Measurements from ENCODE around the gene GTF3C5.

Gene GTF3C5

DNA sequence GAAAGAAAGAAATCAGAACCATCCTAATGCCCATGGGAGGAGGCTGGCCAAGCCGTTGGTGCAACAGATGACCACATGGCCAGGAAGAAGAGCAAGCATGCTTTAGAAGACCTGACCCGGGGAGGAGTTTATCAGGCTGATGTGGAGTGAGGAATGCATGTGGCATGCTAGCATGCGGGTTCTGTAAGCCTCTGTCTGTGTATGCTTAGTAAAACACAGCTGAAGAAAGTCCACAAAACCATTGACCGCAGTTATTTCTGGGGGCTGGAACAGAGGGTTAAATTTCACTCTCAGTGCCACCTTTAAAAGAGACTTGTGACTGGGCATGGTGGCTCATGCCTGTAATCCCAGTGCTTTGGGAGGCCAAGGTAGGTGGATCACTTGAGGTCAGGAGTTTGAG, 33.2 kb upstream of the GTF3C5 start:
- TF ChIP-seq POLR2AphosphoS5 (IDR thresholded peaks at IDR 0.05; ENCODE audit: low read depth, low read length): no peak
- no peak for TF ChIP-seq FOXP2 (optimal IDR thresholded peaks at IDR 0.05; ENCODE audit: borderline replicate concordance, extremely low read depth, extremely low read length, insufficient read depth)
- TF ChIP-seq REST (IDR thresholded peaks at IDR 0.05; ENCODE audit: insufficient read depth in 1 of 2, low read depth in 2 of 2, low read length in 2 of 2): no peak
- TF ChIP-seq SIN3A (IDR thresholded peaks at IDR 0.05; ENCODE audit: borderline replicate concordance, insufficient read depth, low read length): no peak
- TF ChIP-seq TAF1 (IDR thresholded peaks at IDR 0.05; ENCODE audit: borderline replicate concordance, insufficient read depth, low read length): no peak

GRCh38 chr9:132998831-132999635, 31.8 kb upstream of the GTF3C5 start:
- TF ChIP-seq SIN3A (IDR thresholded peaks at IDR 0.05; ENCODE audit: borderline replicate concordance, insufficient read depth, low read length) (no peak), TAF1 (IDR thresholded peaks at IDR 0.05; ENCODE audit: borderline replicate concordance, insufficient read depth, low read length) (no peak), REST (IDR thresholded peaks at IDR 0.05; ENCODE audit: insufficient read depth in 1 of 2, low read depth in 2 of 2, low read length in 2 of 2) (no peak), POLR2AphosphoS5 (IDR thresholded peaks at IDR 0.05; ENCODE audit: low read depth, low read length) (no peak), FOXP2 (optimal IDR thresholded peaks at IDR 0.05; ENCODE audit: borderline replicate concordance, extremely low read depth, extremely low read length, insufficient read depth) (no peak)

- no peak for TF ChIP-seq TAF1 (IDR thresholded peaks at IDR 0.05; ENCODE audit: borderline replicate concordance, insufficient read depth, low read length)
- TF ChIP-seq FOXP2 (optimal IDR thresholded peaks at IDR 0.05; ENCODE audit: borderline replicate concordance, extremely low read depth, extremely low read length, insufficient read depth): no peak
- TF ChIP-seq REST (IDR thresholded peaks at IDR 0.05; ENCODE audit: insufficient read depth in 1 of 2, low read depth in 2 of 2, low read length in 2 of 2): no peak
- no peak for TF ChIP-seq SIN3A (IDR thresholded peaks at IDR 0.05; ENCODE audit: borderline replicate concordance, insufficient read depth, low read length)
- no peak for TF ChIP-seq POLR2AphosphoS5 (IDR thresholded peaks at IDR 0.05; ENCODE audit: low read depth, low read length)
Measured at GRCh38 chr9:133002147-133003070, 28.4 kb upstream of the GTF3C5 start.

GRCh38 chr9:133003071-133003461, 27.7 kb upstream of the GTF3C5 start:
- no peak for TF ChIP-seq REST (IDR thresholded peaks at IDR 0.05; ENCODE audit: insufficient read depth in 1 of 2, low read depth in 2 of 2, low read length in 2 of 2)
- no peak for TF ChIP-seq POLR2AphosphoS5 (IDR thresholded peaks at IDR 0.05; ENCODE audit: low read depth, low read length)
- no peak for TF ChIP-seq SIN3A (IDR thresholded peaks at IDR 0.05; ENCODE audit: borderline replicate concordance, insufficient read depth, low read length)
- TF ChIP-seq TAF1 (IDR thresholded peaks at IDR 0.05; ENCODE audit: borderline replicate concordance, insufficient read depth, low read length): no peak
- no peak for TF ChIP-seq FOXP2 (optimal IDR thresholded peaks at IDR 0.05; ENCODE audit: borderline replicate concordance, extremely low read depth, extremely low read length, insufficient read depth)

All from PFSK-1 (cell line).